SHP77 treated with DMSO at 0.1 percent for 48 hours (cell line): Measurements from ENCODE around the gene ZSCAN31.

Experiments used
- DNase-seq: peaks from one replicate; lab custom pipeline; 2025; lab: John Stamatoyannopoulos, UW

ZSCAN31 gene

GRCh38 chr6:28353356-28353755 is 17.4 kb upstream of the ZSCAN31 start:
- no peak for DNase-seq

GRCh38 chr6:28351493-28351925 is 15.6 kb upstream of the ZSCAN31 start:
- DNase-seq, result no peak

- no peak for DNase-seq
Observed at GRCh38 chr6:28351087-28351486, 15.1 kb upstream of the ZSCAN31 start.

GRCh38 chr6:28349892-28350737 is 14.2 kb upstream of the ZSCAN31 start, which contains the start of gene ZKSCAN3:
TSS of gene ZKSCAN3 (plus strand) at chr6:28349947. CDS start at chr6:28359587, 9,640 bp downstream.
- DNase-seq, result peak; percentile 65

- no peak for DNase-seq
Observed at GRCh38 chr6:28349344-28349891, 13.5 kb upstream of the ZSCAN31 start.

- DNase-seq, result no peak
Observed at GRCh38 chr6:28347119-28347518, 11.2 kb upstream of the ZSCAN31 start.

GRCh38 chr6:28345201-28345600 is 9.3 kb upstream of the ZSCAN31 start:
- no peak for DNase-seq

GRCh38 chr6:28343898-28344677 is 8.1 kb upstream of the ZSCAN31 start:
- no peak for DNase-seq

- no peak for DNase-seq
Observed at GRCh38 chr6:28340310-28341095, 4.6 kb upstream of the ZSCAN31 start.

GRCh38 chr6:28337121-28337520 is 1.2 kb upstream of the ZSCAN31 start:
- no peak for DNase-seq

GRCh38 chr6:28336284-28337120 is 554 bp upstream of the ZSCAN31 start:
- DNase-seq, result no peak

- DNase-seq, result no peak
Observed at GRCh38 chr6:28335040-28335563, 846 bp downstream of the ZSCAN31 start.

GRCh38 chr6:28334286-28335039 is 1.5 kb downstream of the ZSCAN31 start:
- no peak for DNase-seq

- no peak for DNase-seq
Observed at GRCh38 chr6:28333599-28334018, 2.3 kb downstream of the ZSCAN31 start.

GRCh38 chr6:28333047-28333446 is 2.9 kb downstream of the ZSCAN31 start:
- no peak for DNase-seq

- DNase-seq, result no peak
Observed at GRCh38 chr6:28330041-28330440, 5.9 kb downstream of the ZSCAN31 start.

- DNase-seq, result no peak
Observed at GRCh38 chr6:28326371-28326948, 9.5 kb downstream of the ZSCAN31 start.

GRCh38 chr6:28323813-28324424 is 12.0 kb downstream of the ZSCAN31 start:
- DNase-seq, result no peak

GRCh38 chr6:28322661-28323060 is 13.3 kb downstream of the ZSCAN31 start:
- DNase-seq, result no peak
